SJCRH30 (cell line): ENCODE measurements around the gene PIGT. TPM values are rescaled to one million over a fixed set of nuclear protein-coding genes. Genes with fewer than 3 reads are reported as not detected.
A peak's percentile ranks its signal among the peaks of the same experiment; 100 is the strongest.

Experiments used
- DNase-seq, 2 experiments: peaks; one replicate each; pipeline ENCODE4 v3.0.0-alpha.2; 2015 to 2020
- H3K27ac ChIP-seq: fragments of 250-450 bp; sonication (Bioruptor Pico); 2 replicates; pipeline ENCODE4 v1.5.1; 2020; ENCODE audit warnings: mild to moderate bottlenecking, moderate library complexity
- H3K27me3 ChIP-seq: fragments of 250-450 bp; sonication (Bioruptor Pico); 2 replicates; pipeline ENCODE4 v1.5.1; 2020; ENCODE audit warnings: mild to moderate bottlenecking, moderate library complexity
- H3K36me3 ChIP-seq: fragments of 250-450 bp; sonication (Bioruptor Pico); 2 replicates; pipeline ENCODE4 v1.5.1; 2020; ENCODE audit warnings: mild to moderate bottlenecking, moderate library complexity
- H3K4me1 ChIP-seq: fragments of 250-450 bp; sonication (Bioruptor Pico); 2 replicates; pipeline ENCODE4 v1.5.1; 2020; ENCODE audit warnings: mild to moderate bottlenecking, moderate library complexity
- H3K4me3 ChIP-seq: fragments of 250-450 bp; sonication (Bioruptor Pico); 2 replicates; pipeline ENCODE4 v1.5.1; 2020; ENCODE audit warnings: mild to moderate bottlenecking, moderate library complexity
- H3K9me3 ChIP-seq: fragments of 250-450 bp; sonication (Bioruptor Pico); replicated peaks from 2 replicates; pipeline ENCODE4 v1.5.1; 2020; ENCODE audit warnings: mild to moderate bottlenecking, moderate library complexity
- total RNA-seq: library from RNA; depleted of rRNA; stranded (reverse); fragments of >200 nt; shearing (Covaris generic); gene quantifications from 2 replicates; pipeline ENCODE4 v1.2.3, GENCODE V29; 2014

PIGT gene
- total RNA-seq, 1 experiment from 2014 or later, result 110 TPM

DNA sequence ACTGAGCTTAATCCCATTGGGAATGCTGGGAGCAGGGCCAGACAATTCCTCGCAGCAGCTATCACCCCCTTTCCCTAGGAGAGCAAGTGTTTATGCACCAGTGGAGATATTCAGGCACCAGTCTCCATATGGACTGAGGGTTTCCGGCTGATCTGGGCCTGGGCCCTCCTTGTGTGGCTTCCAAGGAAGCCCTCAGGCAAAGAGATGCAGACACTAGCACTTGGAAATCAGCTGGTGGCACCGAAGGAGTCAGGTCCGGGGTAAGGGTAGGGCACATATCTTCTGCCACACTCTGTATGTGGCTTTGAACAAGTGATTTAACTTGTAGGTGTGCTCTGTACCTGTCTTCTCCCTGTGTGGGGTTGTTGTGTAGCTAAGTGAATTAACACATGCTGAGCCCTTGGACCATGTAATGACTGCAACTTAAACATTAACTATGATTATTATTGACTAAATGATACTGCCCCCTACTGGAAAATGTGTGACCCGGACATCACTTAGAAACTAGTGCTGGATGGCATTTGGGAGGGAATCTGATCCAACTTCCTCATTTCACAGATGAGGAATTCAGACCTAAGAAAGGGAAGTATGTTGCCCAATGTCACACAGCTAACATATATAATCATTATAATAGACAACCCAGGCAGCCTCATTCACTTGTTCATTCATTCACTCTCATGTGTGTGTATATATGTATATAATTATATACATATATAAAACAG, 34.3 kb downstream of the PIGT start:
- Histone ChIP-seq H3K4me1 (no peaks in the 10 kb centered on the region), H3K27ac (no peak overlapping the region), H3K36me3 (no peaks in the 10 kb centered on the region), H3K4me3 (no peak overlapping the region), H3K27me3 (peaks cover 13% of the 10 kb centered on the region), H3K9me3 (no peaks in the 10 kb centered on the region)
- DNase-seq, result peak; percentile 41 to 72

DNA sequence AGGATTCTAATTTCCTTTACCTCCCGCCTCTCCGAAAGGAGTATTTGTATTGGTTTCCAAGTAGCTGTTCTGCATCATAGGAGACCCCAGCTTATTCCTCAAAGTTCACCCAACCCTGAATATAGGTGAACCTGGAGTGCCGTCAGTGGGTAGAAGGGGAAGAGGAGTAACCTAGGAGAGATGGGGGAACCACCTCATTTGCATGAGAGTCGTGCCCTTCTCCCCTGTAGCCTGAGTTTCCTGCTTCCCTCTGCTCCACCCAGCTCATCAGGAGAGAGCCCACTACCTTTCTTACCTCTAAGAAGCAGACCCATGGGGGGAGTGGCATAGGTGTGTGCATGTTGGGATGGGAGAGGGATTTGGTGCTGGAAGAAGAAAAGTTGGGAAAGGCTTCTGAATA, 36.3 kb downstream of the PIGT start:
- Histone ChIP-seq H3K9me3 (no peaks in the 10 kb centered on the region), H3K36me3 (no peaks in the 10 kb centered on the region), H3K27ac (no peak overlapping the region), H3K27me3 (peaks cover 10% of the 10 kb centered on the region), H3K4me3 (no peak overlapping the region), H3K4me1 (no peaks in the 10 kb centered on the region)
- DNase-seq, result no peak

GRCh38 chr20:45452772-45453691, 37.1 kb downstream of the PIGT start:
- no peaks in the 10 kb centered on the region for H3K4me1 ChIP-seq
- no peak overlapping the region for H3K4me3 ChIP-seq
- DNase-seq, result no peak
- peaks cover 8% of the 10 kb centered on the region for H3K27me3 ChIP-seq
- H3K9me3 ChIP-seq, result no peaks in the 10 kb centered on the region
- H3K27ac ChIP-seq, result no peak overlapping the region
- no peaks in the 10 kb centered on the region for H3K36me3 ChIP-seq

DNA sequence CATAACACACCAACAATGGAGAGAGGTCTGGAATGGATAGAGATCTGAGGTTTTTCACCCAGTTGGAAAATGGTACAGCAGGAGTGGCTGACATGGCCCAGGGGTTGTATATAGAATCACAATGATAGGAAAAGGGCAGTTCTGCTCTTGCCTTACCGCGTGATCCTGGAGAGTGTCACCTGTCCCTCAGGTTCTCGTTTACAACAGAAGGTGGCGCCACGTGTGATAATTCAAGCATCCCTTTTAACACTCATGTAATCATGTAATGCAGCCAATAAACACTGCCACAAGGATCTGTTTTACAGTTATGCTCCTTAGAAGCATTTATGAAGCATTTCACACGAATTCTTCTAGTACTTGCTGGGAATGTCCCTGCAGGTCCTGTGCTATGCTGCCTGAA, 40.7 kb downstream of the PIGT start:
- Histone ChIP-seq H3K36me3 (no peaks in the 10 kb centered on the region), H3K9me3 (no peaks in the 10 kb centered on the region), H3K27me3 (peaks cover 29% of the 10 kb centered on the region), H3K4me3 (no peak overlapping the region), H3K4me1 (no peaks in the 10 kb centered on the region), H3K27ac (no peak overlapping the region)
- peak in 1 of 2 experiments; percentile 51 for DNase-seq

- H3K4me1 ChIP-seq, result no peaks in the 10 kb centered on the region
- no peak overlapping the region for H3K27ac ChIP-seq
- DNase-seq, result no peak
- no peaks in the 10 kb centered on the region for H3K36me3 ChIP-seq
- H3K27me3 ChIP-seq, result peaks cover 35% of the 10 kb centered on the region
- no peak overlapping the region for H3K4me3 ChIP-seq
- H3K9me3 ChIP-seq, result no peaks in the 10 kb centered on the region
Measured at GRCh38 chr20:45459606-45460005, 43.7 kb downstream of the PIGT start.

GRCh38 chr20:45461225-45461624, 45.3 kb downstream of the PIGT start:
- Histone ChIP-seq H3K27ac (no peak overlapping the region), H3K36me3 (no peaks in the 10 kb centered on the region), H3K27me3 (peaks cover 35% of the 10 kb centered on the region)

GRCh38 chr20:45462711-45463509, 47.0 kb downstream of the PIGT start:
- H3K27ac ChIP-seq, result no peak overlapping the region
- H3K9me3 ChIP-seq, result no peaks in the 10 kb centered on the region
- H3K36me3 ChIP-seq, result no peaks in the 10 kb centered on the region
- H3K4me3 ChIP-seq, result no peak overlapping the region
- DNase-seq, result peak in 1 of 2 experiments; percentile 28
- no peaks in the 10 kb centered on the region for H3K4me1 ChIP-seq
- peaks cover 28% of the 10 kb centered on the region for H3K27me3 ChIP-seq

More at GRCh38 chr20:45461225-45461624, 45.3 kb downstream of the PIGT start:
- Histone ChIP-seq H3K4me1 (no peaks in the 10 kb centered on the region), H3K9me3 (no peaks in the 10 kb centered on the region), H3K4me3 (no peak overlapping the region)
- no peak for DNase-seq

GRCh38 chr20:45463709-45464108, 47.8 kb downstream of the PIGT start:
- no peaks in the 10 kb centered on the region for H3K4me1 ChIP-seq
- no peak overlapping the region for H3K27ac ChIP-seq
- no peaks in the 10 kb centered on the region for H3K36me3 ChIP-seq
- H3K9me3 ChIP-seq, result no peaks in the 10 kb centered on the region
- H3K4me3 ChIP-seq, result no peak overlapping the region
- H3K27me3 ChIP-seq, result peaks cover 26% of the 10 kb centered on the region
- DNase-seq, result no peak

DNA sequence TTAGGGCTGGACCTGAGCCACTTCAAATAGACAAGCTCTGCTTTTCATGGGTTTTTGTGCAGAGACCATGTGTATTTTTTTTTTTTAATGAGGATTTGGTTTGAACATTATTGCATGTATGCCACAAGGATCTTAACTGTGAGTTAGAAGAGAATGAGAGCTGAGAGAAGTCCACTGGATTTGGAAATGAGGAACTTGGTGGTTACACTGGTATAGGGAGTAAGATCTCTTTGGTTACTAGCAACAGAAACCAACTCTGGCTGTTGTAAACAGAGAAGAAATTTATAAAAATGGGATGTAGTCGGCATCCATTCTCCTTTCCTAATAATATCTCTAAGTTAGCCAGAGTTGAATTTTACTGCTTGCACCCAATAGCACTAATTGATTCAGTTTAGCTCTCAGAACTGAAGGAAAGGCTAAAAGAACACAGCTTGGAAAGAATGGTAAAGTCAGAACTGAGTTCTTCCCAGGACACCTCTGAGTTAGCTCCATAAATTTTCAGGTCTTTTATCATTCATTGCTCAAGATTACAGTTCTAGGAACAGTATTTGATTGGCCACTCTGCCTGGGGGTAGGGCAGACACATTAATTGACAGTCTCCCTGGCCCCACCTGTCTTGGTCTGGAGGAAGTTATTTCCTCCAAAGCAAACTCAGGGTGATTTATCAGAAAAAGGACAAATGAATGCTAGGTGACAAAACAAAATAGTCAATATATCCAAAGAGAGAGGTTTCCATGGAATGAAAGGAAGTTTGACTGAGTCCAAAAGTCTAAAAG, 49.7 kb downstream of the PIGT start:
- Histone ChIP-seq H3K27me3 (peaks cover 16% of the 10 kb centered on the region), H3K36me3 (no peaks in the 10 kb centered on the region), H3K27ac (no peak overlapping the region), H3K4me3 (no peak overlapping the region), H3K9me3 (no peaks in the 10 kb centered on the region), H3K4me1 (peaks cover 3% of the 10 kb centered on the region; the same call in 1 of the 2 replicates)
- no peak for DNase-seq

GRCh38 chr20:45467172-45467571, 51.2 kb downstream of the PIGT start:
- H3K27ac ChIP-seq, result no peak overlapping the region
- no peak for DNase-seq
- H3K4me1 ChIP-seq, result peaks cover 3% of the 10 kb centered on the region; the same call in 1 of the 2 replicates
- peaks cover 6% of the 10 kb centered on the region for H3K27me3 ChIP-seq
- H3K9me3 ChIP-seq, result no peaks in the 10 kb centered on the region
- H3K4me3 ChIP-seq, result no peak overlapping the region
- no peaks in the 10 kb centered on the region for H3K36me3 ChIP-seq

DNA sequence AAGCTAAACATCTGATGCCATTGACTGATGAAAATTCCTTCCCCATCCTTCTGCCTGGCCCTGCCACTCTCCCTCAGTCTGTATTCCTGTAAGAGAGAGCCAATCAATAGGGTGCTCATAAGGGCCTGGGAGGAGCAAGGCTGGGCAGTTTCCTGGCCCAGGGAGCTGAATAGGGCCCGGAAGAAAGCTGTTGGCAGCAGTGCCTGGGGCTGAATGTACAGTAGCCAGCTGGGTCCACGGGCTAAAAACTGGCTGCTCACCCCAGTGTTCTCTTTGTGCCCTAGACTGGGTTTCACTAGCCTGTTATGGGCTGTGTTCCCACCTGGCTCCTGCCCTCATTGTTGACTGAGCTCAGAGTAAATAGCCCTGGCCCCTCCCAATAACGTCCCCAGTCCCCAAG, 51.9 kb downstream of the PIGT start:
- Histone ChIP-seq H3K27me3 (peaks cover 6% of the 10 kb centered on the region), H3K9me3 (no peaks in the 10 kb centered on the region), H3K36me3 (no peaks in the 10 kb centered on the region), H3K4me1 (peaks cover 3% of the 10 kb centered on the region; the same call in 1 of the 2 replicates), H3K27ac (no peak overlapping the region), H3K4me3 (no peak overlapping the region)
- peak in 1 of 2 experiments; percentile 41 for DNase-seq

DNA sequence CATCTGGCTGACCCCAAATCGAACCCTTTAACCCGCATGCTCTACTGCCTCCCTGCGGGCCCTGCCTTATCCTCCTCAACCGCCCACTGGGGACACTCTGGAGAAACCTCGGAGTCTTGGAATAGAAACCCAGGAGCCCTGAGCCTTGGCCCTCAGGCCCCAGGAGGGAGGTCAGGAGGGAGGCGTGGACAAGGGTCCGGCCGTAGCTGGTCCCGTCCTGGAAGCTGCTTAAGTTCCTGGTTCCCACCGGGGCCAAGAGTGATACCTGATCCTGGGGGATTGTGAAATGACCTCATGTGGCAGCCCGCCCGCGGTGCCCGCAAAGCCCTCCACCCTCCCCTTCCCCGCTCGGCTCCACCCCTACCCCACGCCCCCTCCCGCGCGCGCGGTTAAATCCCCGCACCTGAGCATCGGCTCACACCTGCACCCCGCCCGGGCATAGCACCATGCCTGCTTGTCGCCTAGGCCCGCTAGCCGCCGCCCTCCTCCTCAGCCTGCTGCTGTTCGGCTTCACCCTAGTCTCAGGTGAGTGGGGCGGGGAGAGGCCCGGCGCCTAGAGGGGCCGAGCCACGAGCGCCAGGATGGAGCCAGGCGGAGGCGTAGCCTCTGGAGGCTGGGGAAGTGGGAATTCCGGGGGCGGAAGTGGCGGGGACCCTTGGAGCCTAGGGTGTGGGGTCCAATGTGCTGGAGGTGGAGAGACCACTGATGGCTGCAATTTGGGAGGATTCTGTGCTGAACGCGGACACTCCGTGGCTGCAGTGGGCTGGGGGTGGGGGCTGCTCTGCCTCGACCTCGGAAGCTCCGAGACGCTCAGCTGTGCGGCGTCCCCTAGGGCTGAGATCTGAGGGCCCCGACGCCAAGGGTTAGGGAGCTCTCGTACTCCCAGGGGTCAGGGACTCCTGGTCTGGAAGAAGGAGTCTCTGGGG, 53.7 kb downstream of the PIGT start, which contains the start of gene WFDC2:
Gene WFDC2, plus strand, starts transcription at position 418 of the 926 bp plus-strand sequence. Its CDS starts 29 bp downstream, at position 447.
- Histone ChIP-seq H3K36me3 (no peaks in the 10 kb centered on the region), H3K27me3 (peaks cover 6% of the 10 kb centered on the region), H3K4me1 (peaks cover 3% of the 10 kb centered on the region; the same call in 1 of the 2 replicates), H3K9me3 (no peaks in the 10 kb centered on the region), H3K4me3 (peak within 1 kb of the TSS; percentile 63), H3K27ac (peak within 1 kb of the TSS; percentile 30)
- DNase-seq, result peak; percentile 66 to 72
